Keratinocyte (primary cell): Measurements from ENCODE around the gene AK8. TPM values are rescaled to one million over a fixed set of nuclear protein-coding genes. Genes with fewer than 3 reads are reported as not detected.

Source experiments
- DNase-seq: peaks from one replicate; pipeline ENCODE4 v3.0.0-alpha.2; 2011; ENCODE audit warnings: low read depth, missing footprints, low spot score
- FAIRE-seq: peaks from 2 replicates; lab custom pipeline; 2011; peaks lifted over from hg19 to GRCh38; lab: Jason Lieb, UNC
- H2AFZ ChIP-seq: 2 replicates; pipeline ENCODE4 v1.6.0; 2012; ENCODE audit warnings: low read length, control low read depth, inconsistent platforms; ENCODE audit not compliant: control insufficient read depth
- H3K27ac ChIP-seq: 2 replicates; pipeline ENCODE4 v1.5.1; 2011; ENCODE audit warnings: low read length; ENCODE audit not compliant: control insufficient read depth, insufficient read depth
- H3K27me3 ChIP-seq: 3 replicates; pipeline ENCODE4 v1.6.0; 2011; ENCODE audit warnings: low read length; ENCODE audit not compliant: control insufficient read depth, insufficient read depth; ENCODE audit errors: extremely low read depth
- H3K36me3 ChIP-seq, 2 experiments: 2 replicates in 1 of 2; 3 replicates in 1 of 2; pipeline ENCODE4 v1.5.1; 2011; ENCODE audit warnings: low read length in 2 of 2, mild to moderate bottlenecking in 1 of 2; ENCODE audit not compliant: control insufficient read depth in 2 of 2, insufficient read depth in 2 of 2; ENCODE audit errors: extremely low read depth in 1 of 2
- H3K4me1 ChIP-seq: 3 replicates; pipeline ENCODE4 v1.5.1; 2011; ENCODE audit warnings: low read length; ENCODE audit not compliant: control insufficient read depth, insufficient read depth; ENCODE audit errors: extremely low read depth
- H3K4me2 ChIP-seq: 3 replicates; pipeline ENCODE4 v1.6.0; 2011; ENCODE audit warnings: low read depth, low read length; ENCODE audit not compliant: control insufficient read depth, insufficient read depth; ENCODE audit errors: extremely low read depth
- H3K4me3 ChIP-seq, 3 experiments: fragments of 200-600 bp in 1 of 3; sonication (generic) in 1 of 3; 2 replicates in 2 of 3; 3 replicates in 1 of 3; pipeline ENCODE4 v1.5.1; 2011 to 2016; ENCODE audit warnings: low read length in 3 of 3, mild to moderate bottlenecking in 3 of 3, control low read depth in 2 of 3, inconsistent platforms in 1 of 3, low read depth in 1 of 3, mixed read lengths in 1 of 3, mixed run types in 1 of 3, moderate library complexity in 1 of 3; ENCODE audit not compliant: control insufficient read depth in 2 of 3, insufficient read depth in 2 of 3; ENCODE audit errors: extremely low read depth in 1 of 3
- H3K79me2 ChIP-seq: 2 replicates; pipeline ENCODE4 v1.6.0; 2012; ENCODE audit warnings: low read length; ENCODE audit not compliant: control insufficient read depth, insufficient read depth
- H3K9ac ChIP-seq: 3 replicates; pipeline ENCODE4 v1.6.0; 2011; ENCODE audit warnings: low read length; ENCODE audit not compliant: control insufficient read depth, insufficient read depth; ENCODE audit errors: extremely low read depth
- H3K9me1 ChIP-seq: 3 replicates; pipeline ENCODE4 v1.6.0; 2011; ENCODE audit warnings: low read length; ENCODE audit not compliant: control insufficient read depth, insufficient read depth; ENCODE audit errors: extremely low read depth
- H3K9me3 ChIP-seq: 2 replicates; pipeline ENCODE4 v1.5.1; 2012; ENCODE audit warnings: low read depth, low read length; ENCODE audit not compliant: control insufficient read depth
- H4K20me1 ChIP-seq: 3 replicates; pipeline ENCODE4 v1.6.0; 2011; ENCODE audit warnings: low read length; ENCODE audit not compliant: control insufficient read depth, insufficient read depth; ENCODE audit errors: extremely low read depth
- EZH2 ChIP-seq: IDR thresholded peaks from one replicate; pipeline ENCODE4 v1.6.1; 2012; ENCODE audit warnings: inconsistent platforms, mild to moderate bottlenecking, low read length, moderate library complexity
- dilution Hi-C: fragments of 300-500 bp; cut with MboI; formaldehyde crosslinking; loops from one replicate; pipeline ENCODE4 v1.7.0; 2020; ENCODE audit warnings: low sequenced_read_pairs; ENCODE audit not compliant: extremely low pct_ligation_motif_present
- polyA plus RNA-seq, 5 experiments: library from polyadenylated mRNA; depleted of rRNA in 3 of 5; stranded (reverse) in 3 of 5; stranded (forward) in 1 of 5; unstranded in 1 of 5; fragments of >200 nt; gene quantifications; 1 replicate in 1 of 5; 2 replicates in 3 of 5; 3 replicates in 1 of 5; pipeline versions ENCODE4 v1.2.1 to v1.2.3, GENCODE V29; 2011 to 2012; ENCODE audit warnings: missing spikeins in 2 of 5, low read depth in 1 of 5, low replicate concordance in 1 of 5
- TF ChIP-seq, protein P1 (sequence below), 3 experiments: IDR thresholded peaks in 1 of 3; conservative IDR thresholded peaks in 1 of 3; optimal IDR thresholded peaks in 1 of 3; 2 replicates in 2 of 3; 3 replicates in 1 of 3; pipeline versions ENCODE3 to v1.5.1; 2011; ENCODE audit warnings: low read length in 3 of 3, mild to moderate bottlenecking in 3 of 3, moderate library complexity in 2 of 3, control low read depth in 1 of 3, inconsistent platforms in 1 of 3; ENCODE audit not compliant: insufficient read depth in 2 of 3; ENCODE audit errors: extremely low read depth in 1 of 3

AK8 gene
- polyA plus RNA-seq, 1 donor (not counting 4 experiments of a cell fraction or from before 2014, with no cell fraction given): 0.24 TPM

DNA sequence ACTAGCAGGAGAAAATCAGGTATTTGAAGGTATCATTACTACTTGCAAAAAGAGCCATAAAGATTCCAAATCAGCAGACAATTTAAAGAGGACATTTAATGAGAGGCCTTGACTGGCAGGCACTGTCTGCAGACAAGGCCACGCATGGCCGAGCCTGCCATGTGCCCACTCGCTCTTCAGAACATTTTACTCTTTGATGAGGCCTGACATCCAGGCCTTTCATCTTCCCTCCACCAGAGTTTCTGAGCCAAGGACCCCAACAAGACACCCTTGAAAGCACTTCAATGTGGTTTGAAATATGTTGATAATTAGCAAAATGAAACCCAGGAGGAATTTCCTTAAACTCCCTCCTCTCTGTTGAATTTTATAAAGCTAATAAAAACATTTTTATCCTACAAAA, 16.4 kb downstream of the AK8 start:
- Histone ChIP-seq H3K79me2 (no peaks in the 10 kb centered on the region), H3K4me3 (no peak overlapping the region), H4K20me1 (no peaks in the 10 kb centered on the region), H2AFZ (no peak overlapping the region), H3K9me3 (no peaks in the 10 kb centered on the region), H3K4me2 (no peak overlapping the region), H3K27me3 (peaks cover 15% of the 10 kb centered on the region), H3K4me1 (no peaks in the 10 kb centered on the region), H3K36me3 (no peaks in the 10 kb centered on the region), H3K9me1 (no peaks in the 10 kb centered on the region), H3K9ac (no peak overlapping the region), H3K27ac (no peak overlapping the region)
- FAIRE-seq (no peak), DNase-seq (no peak)
- TF ChIP-seq, protein P1, sequence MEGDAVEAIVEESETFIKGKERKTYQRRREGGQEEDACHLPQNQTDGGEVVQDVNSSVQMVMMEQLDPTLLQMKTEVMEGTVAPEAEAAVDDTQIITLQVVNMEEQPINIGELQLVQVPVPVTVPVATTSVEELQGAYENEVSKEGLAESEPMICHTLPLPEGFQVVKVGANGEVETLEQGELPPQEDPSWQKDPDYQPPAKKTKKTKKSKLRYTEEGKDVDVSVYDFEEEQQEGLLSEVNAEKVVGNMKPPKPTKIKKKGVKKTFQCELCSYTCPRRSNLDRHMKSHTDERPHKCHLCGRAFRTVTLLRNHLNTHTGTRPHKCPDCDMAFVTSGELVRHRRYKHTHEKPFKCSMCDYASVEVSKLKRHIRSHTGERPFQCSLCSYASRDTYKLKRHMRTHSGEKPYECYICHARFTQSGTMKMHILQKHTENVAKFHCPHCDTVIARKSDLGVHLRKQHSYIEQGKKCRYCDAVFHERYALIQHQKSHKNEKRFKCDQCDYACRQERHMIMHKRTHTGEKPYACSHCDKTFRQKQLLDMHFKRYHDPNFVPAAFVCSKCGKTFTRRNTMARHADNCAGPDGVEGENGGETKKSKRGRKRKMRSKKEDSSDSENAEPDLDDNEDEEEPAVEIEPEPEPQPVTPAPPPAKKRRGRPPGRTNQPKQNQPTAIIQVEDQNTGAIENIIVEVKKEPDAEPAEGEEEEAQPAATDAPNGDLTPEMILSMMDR (optimal IDR thresholded peaks at IDR 0.05 in 1 of 3, IDR thresholded peaks at IDR 0.05 in 1 of 3, conservative IDR thresholded peaks at IDR 0.05 in 1 of 3; ENCODE audit: extremely low read depth in 1 of 3, insufficient read depth in 2 of 3, low read length in 3 of 3): no peak
- no peak for TF ChIP-seq EZH2
- dilution Hi-C loops: no loop called here

DNA sequence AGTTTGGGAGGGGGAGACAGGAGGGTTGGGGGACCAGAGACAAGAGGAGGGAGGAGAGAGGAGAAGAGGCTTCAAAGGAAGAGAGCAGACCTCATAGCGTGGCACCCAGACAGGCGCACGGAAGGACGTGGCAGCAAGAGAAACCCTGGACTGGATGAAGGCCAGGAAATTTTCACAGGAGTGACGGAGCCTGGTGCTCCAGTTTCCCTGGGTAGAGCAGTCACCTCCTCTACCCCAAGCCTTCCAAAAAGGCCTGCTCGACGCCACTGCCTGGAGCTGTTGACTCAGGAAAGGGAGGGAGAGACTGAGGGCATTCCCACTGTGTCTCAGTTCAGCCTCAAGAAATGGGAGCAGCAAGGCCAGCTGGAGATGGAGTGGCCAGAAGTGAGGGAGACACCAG, 19.3 kb downstream of the AK8 start:
- FAIRE-seq: no peak
- H2AFZ ChIP-seq: no peak overlapping the region
- dilution Hi-C loops: no loop called here

More for the DNA sequence above, 19.3 kb downstream of the AK8 start:
- Histone ChIP-seq H3K9me1 (no peaks in the 10 kb centered on the region), H3K79me2 (no peaks in the 10 kb centered on the region), H3K27ac (no peak overlapping the region), H3K36me3 (no peaks in the 10 kb centered on the region), H3K4me2 (no peak overlapping the region), H4K20me1 (no peaks in the 10 kb centered on the region), H3K9me3 (no peaks in the 10 kb centered on the region), H3K9ac (no peak overlapping the region), H3K27me3 (peaks cover 19% of the 10 kb centered on the region), H3K4me1 (no peaks in the 10 kb centered on the region), H3K4me3 (no peak overlapping the region)
- DNase-seq: no peak
- TF ChIP-seq EZH2: no peak
